ENCODE results near the gene RASAL2.

GRCh38 chr1:178486100-178487069, 392.5 kb downstream of the RASAL2 start:
- TF ChIP-seq CTCF (conservative IDR thresholded peaks at IDR 0.05; ENCODE audit: low read depth, low read length) (no peak), MXI1 (IDR thresholded peaks at IDR 0.05; ENCODE audit: borderline replicate concordance, low read depth, low read length) (no peak), RAD21 (IDR thresholded peaks at IDR 0.05; ENCODE audit: low read length) (no peak), POLR2A (IDR thresholded peaks at IDR 0.05; ENCODE audit: low read depth, low read length) (no peak)
